Activated CD4-positive, CD25-positive, alpha-beta regulatory T cell treated with anti-CD3 and anti-CD28 coated beads, Interleukin-2, amount 50 U/mL, for 16 hours (primary cell): Measurements from ENCODE around the gene PAQR6.

Source experiments
- DNase-seq: peaks from one replicate; pipeline ENCODE4 v3.0.0-alpha.2; 2020; ENCODE audit warnings: low read depth, low spot score

Gene PAQR6

DNA sequence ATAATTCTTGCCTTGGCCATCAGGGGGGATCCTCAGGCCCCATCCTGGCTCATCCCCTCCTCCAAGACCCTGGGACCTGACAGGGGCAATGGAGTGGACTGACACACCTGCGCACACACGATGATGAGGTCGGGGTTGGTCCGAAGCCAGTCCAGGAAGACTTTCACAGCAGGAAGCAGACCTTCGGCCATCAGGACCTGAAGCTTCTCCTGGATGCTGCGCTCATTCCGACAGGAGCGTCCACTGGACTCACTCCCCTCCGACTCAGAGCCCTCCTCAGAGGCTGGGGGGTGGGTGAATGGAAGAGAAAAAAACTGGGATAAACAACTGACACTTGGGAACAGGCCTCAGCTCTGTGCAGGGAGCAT, 15.4 kb upstream of the PAQR6 start:
- no peak for DNase-seq

- no peak for DNase-seq
These were observed 14.8 kb upstream of the PAQR6 start for GRCh38 chr1:156262461-156263287.

DNA sequence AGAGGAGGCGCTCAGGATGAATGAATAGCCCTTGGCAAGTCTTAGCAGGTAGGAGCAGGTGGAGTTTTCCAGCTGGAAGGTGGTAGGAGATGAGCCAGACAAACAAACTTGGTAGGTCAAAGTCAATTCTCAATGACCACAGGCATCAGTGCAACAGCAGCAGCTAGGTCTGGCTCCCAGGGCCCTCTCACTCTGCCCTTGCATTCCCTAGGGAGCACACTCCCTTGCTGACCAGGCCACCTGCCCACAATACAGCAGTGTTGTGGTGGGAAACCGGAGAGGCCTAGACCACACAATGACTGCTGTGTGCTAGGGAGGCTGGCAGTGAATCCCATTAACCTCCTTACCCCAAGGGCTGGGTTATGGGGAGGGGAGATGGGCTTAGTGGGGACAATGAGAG, 13.0 kb upstream of the PAQR6 start:
- DNase-seq, result no peak

DNA sequence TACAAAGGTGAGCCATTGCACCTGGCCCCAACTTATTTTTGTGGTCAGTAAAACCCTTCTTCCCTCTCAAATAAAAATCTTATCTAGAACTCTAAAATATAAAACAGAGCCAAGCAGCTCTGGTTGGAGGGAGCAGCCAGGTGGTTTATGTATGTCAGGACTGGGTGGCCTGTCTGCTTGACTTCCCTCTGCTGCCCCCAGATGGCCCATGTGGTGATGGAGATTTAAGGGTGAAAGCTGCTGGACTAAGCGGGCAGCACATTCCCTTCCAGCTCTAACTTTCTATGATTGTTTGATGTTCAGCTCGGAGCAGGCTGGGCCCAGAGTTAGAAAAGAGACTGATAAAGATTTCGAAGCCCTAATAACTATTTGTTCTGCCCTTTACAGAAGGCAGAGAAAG, 11.9 kb upstream of the PAQR6 start:
- no peak for DNase-seq

DNA sequence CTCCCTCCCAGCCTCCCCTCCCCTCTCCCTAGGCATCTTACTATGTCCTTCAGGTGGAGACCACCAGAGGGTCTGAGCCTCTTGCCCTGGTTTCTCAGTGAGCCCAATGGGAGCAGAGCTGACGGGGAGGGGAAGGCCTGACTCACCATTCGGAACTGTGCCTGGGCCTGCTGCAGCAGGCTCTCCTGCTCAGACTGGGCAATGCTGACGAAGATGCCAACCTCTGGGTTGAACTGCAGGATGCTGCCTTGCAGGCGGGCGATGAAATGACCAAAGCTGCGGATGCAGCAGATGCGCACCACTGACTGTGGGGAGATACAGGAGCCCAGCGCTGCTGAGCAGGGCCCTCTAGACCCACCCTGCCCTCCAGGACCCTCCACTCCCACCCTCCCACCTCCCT, 11.0 kb upstream of the PAQR6 start:
- DNase-seq, result no peak

DNA sequence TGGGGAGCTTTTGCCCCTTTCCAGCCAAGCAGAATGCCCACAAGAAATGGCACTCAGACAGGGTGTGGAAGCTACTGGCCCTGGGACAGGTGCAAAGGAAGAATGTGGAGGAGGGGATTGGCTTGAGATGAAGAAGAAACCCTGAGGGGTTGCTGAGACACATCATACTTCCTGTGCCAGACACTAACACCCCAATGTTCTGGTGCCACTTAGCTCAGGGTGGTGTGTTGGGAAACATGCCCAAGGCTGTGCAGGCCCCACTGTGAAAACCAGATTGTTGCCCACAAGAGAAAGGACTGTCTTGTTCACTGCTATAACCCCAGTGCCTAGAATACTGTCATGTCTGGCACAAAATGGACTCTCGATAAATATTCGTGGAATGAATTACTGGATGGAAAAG, 9.9 kb upstream of the PAQR6 start:
- DNase-seq, result no peak

DNA sequence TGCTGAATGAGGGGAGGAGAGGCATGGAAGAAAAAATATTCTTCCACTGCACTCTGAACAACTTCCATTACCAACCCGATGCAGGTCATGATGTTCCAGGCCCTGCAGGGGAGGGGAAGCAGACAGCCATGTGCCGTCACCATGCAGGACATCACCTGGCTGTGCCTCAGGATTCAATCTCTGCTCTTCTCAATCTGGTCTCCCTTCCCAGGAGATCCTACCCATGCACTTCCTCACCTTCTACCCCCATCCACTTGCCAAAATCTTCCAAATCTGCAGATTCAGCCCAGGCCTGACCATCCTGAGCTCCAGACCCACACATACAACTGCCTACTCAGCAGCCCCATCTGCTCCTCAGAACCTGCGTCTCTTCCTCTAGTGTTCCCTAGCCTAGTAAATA, 5.8 kb upstream of the PAQR6 start:
- DNase-seq, result no peak

DNA sequence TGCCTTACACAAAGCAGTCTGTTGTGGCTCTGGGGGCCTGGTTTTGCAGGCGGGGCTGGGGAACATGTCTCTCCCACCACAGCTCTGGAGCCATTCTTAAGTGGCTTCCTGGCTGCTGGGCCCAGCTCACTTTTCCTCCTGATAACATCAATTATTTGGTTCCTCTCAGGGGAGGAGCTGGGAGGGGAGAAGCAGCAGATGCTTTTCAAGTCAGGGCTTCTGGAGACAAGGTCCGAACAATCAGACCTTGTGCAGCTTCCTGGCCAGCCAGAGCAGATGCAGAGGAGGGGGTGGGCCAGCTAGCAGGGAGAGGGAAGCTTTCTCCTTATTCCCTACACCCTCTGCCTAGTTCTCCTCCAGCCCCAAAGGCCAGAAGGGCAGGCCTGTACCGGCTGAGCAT, 3.7 kb upstream of the PAQR6 start:
- no peak for DNase-seq

- no peak for DNase-seq
These were observed 1.7 kb upstream of the PAQR6 start for GRCh38 chr1:156249593-156249992.

- DNase-seq, result no peak
These were observed 447 bp upstream of the PAQR6 start for GRCh38 chr1:156248323-156248683.

DNA sequence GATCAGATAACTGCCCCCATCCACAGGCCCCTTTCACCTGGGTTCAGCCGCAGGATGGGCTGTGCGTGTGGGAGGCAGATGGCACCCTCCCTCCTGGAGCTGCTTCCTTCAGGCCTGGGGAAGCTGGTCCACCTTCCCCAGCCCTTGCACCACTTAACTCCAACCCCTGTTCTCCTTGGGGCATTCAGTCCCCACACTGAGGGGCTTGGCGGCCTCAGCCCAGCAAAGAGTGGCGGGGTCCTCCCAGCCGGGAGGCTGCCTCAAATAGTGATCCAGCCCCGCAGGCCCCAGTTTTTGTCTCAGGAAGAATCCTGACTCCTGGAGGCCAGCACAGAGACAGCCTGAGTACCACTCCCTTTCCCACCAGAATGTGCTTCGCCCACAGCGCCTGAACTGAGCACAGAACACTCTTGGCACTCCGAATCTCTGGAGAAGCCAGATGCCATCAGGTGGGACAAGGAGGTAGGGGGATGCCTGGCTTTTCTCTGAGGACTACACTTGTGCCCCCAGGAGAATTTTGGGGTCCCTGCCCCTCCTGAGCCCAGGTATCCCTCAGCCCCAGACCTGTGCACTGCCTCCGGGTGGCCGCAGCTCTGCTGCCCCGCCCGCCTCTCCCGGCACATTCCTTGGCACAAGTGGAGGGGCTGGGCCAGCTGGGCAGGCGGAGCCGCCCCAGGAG, 936 bp downstream of the PAQR6 start:
- DNase-seq, result no peak

DNA sequence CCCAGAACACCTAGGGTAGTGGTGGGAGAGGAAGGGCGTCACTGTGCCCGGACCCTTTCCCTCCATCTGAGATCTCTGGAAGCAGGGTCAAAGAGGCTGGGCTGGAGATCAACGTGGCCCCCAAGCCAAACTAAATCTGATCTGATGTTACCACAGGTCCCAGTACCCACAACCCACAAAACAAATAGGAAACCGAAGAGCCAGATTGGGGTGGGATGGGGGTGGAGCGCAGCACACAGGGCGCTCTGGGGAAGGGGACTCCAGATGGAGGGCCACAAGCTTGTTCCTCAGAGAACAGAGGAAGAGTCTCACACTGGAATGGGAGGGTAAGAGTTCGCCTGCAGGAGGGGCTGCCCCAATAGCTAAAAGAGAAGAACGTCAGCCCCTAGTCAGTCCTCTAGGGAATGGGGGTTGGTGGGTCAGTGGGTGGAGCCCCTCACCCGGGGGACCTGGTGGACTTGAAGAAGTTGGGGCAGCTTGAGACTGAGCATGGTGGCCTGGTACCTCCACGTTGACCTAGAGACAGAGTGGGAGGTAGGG, 1.5 kb downstream of the PAQR6 start:
- DNase-seq, result no peak

GRCh38 chr1:156245451-156246232, 2.2 kb downstream of the PAQR6 start:
- no peak for DNase-seq

- no peak for DNase-seq
These were observed 3.1 kb downstream of the PAQR6 start for GRCh38 chr1:156244712-156245111.

GRCh38 chr1:156244126-156244525, 3.7 kb downstream of the PAQR6 start:
- DNase-seq, result no peak

DNA sequence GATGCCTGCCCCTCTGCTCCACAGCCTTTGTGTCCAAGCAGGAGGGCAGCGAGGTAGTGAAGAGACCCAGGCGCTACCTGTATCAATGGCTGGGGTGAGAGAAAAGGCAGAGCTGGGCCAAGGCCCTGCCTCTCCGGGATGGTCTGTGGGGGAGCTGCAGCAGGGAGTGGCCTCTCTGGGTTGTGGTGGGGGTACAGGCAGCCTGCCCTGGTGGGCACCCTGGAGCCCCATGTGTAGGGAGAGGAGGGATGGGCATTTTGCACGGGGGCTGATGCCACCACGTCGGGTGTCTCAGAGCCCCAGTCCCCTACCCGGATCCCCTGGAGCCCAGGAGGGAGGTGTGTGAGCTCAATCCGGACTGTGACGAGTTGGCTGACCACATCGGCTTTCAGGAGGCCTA, 5.1 kb downstream of the PAQR6 start:
- no peak for DNase-seq

GRCh38 chr1:156241926-156242325, 5.9 kb downstream of the PAQR6 start, which contains the start of gene BGLAP:
Gene BGLAP, plus strand, starts transcription at chr1:156242184. Its CDS starts 48 bp downstream, at chr1:156242232.
- no peak for DNase-seq

DNA sequence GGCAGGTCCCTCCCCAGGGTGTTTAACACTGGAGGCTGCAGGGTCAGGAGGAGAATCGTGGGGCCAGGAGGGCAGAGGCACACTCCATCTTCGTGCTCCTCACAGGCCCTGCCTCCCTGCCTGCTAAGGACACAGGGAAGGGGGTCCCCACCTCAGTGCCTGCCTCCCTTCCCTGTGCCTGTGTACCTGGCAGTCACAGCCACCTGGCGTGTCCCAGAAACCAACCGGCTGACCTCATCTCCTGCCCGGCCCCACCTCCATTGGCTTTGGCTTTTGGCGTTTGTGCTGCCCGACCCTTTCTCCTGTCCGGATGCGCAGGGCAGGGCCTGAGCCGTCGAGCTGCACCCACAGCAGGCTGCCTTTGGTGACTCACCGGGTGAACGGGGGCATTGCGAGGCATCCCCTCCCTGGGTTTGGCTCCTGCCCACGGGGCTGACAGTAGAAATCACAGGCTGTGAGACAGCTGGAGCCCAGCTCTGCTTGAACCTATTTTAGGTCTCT, 6.5 kb downstream of the PAQR6 start:
- DNase-seq, result no peak

- DNase-seq, result no peak
These were observed 9.6 kb downstream of the PAQR6 start for GRCh38 chr1:156238248-156238647.

GRCh38 chr1:156236164-156236563, 11.7 kb downstream of the PAQR6 start:
- DNase-seq, result no peak

DNA sequence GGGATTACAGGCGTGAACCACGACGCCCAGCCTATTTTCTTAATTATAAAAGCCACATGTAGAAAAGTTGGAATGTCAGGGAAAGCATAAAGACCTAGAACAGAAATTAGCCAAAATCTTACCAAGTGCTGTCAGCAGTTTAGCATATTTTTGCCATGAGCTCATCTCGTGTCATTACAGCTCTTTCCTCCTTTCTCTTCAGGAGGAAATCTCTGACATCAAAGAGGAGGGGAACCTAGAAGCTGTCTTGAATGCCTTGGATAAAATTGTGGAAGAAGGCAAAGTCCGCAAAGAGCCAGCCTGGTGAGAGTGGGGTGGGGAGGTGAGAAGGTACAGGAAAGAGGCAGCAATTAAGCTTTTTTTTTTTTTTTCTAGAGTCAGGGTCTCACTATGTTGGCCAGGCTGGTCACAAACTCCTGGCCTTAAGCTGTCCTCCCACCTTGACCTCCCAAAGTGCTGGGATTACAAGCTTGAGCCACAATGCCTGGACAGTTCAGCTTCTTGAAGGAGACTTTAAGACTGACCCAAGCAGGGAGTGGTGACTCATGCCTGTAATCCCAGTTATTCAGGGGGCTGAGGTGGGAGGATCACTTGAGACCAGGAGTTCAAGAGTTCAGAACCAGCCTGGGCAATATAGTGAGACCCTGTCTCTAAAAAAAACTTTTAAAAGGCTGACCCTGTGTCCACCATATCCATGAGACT, 14.3 kb downstream of the PAQR6 start:
- no peak for DNase-seq
